Activated CD8-positive, alpha-beta T cell treated with anti-CD3 and anti-CD28 coated beads for 36 hours (primary cell): ENCODE data around the gene HSF2. TPM values are rescaled to one million over a fixed set of nuclear protein-coding genes. Genes with fewer than 3 reads are reported as not detected.

Experiments
- total RNA-seq, 2 experiments: library from RNA; stranded (reverse); gene quantifications; one replicate each; pipeline ENCODE4 v1.2.3, GENCODE V29; 2021

Gene HSF2
- total RNA-seq, 2 experiments from 2014 or later, result 19.5 to 22.4 TPM

Other genes starting within 250 kb of the HSF2 start
- 10 to 100 TPM; 40.2 to 40.5 TPM for gene SERINC1, start 72.2 kb downstream of the HSF2 start, total RNA-seq
- under 1 TPM; 0.69 to 0.90 TPM for gene PKIB, start 210.8 kb downstream of the HSF2 start, total RNA-seq